Bone marrow (tissue), 2 donors: ENCODE measurements around the gene IGFBP2.
A peak's percentile ranks its signal among the peaks of the same experiment; 100 is the strongest.

ENCODE experiments used
- DNase-seq, 2 donors: peaks; one replicate each; lab custom pipeline; 2025; lab: John Stamatoyannopoulos, UW

The IGFBP2 gene

GRCh38 chr2:216661639-216662375, 28.6 kb downstream of the IGFBP2 start:
- no peak for DNase-seq

GRCh38 chr2:216663106-216663505, 29.9 kb downstream of the IGFBP2 start:
- no peak for DNase-seq

GRCh38 chr2:216663846-216664245, 30.6 kb downstream of the IGFBP2 start:
- DNase-seq = no peak

- no peak for DNase-seq
These were observed 31.4 kb downstream of the IGFBP2 start for GRCh38 chr2:216664593-216665034.

GRCh38 chr2:216665242-216665641, 32.0 kb downstream of the IGFBP2 start:
- DNase-seq = no peak

GRCh38 chr2:216665717-216666116, 32.5 kb downstream of the IGFBP2 start:
- DNase-seq = no peak

- peak; percentile 15 to 24 for DNase-seq
These were observed 33.4 kb downstream of the IGFBP2 start for GRCh38 chr2:216666461-216667233.

- DNase-seq = no peak
These were observed 37.3 kb downstream of the IGFBP2 start for GRCh38 chr2:216670266-216671080.

- no peak for DNase-seq
These were observed 37.8 kb downstream of the IGFBP2 start for GRCh38 chr2:216671081-216671411.

- no peak for DNase-seq
These were observed 38.6 kb downstream of the IGFBP2 start for GRCh38 chr2:216671791-216672343.

- DNase-seq = no peak
These were observed 39.2 kb downstream of the IGFBP2 start for GRCh38 chr2:216672466-216672865.

- DNase-seq = no peak
These were observed 39.8 kb downstream of the IGFBP2 start for GRCh38 chr2:216673021-216673420.

GRCh38 chr2:216673609-216674008, 40.4 kb downstream of the IGFBP2 start:
- no peak for DNase-seq

GRCh38 chr2:216674376-216674775, 41.2 kb downstream of the IGFBP2 start:
- DNase-seq = no peak

GRCh38 chr2:216676630-216677029, 43.4 kb downstream of the IGFBP2 start:
- DNase-seq = no peak

- DNase-seq = no peak
These were observed 44.3 kb downstream of the IGFBP2 start for GRCh38 chr2:216677439-216678097.

- DNase-seq = no peak
These were observed 44.9 kb downstream of the IGFBP2 start for GRCh38 chr2:216678098-216678465.

GRCh38 chr2:216678813-216679657, 45.8 kb downstream of the IGFBP2 start:
- DNase-seq = no peak

- DNase-seq = no peak
These were observed 46.4 kb downstream of the IGFBP2 start for GRCh38 chr2:216679658-216680024.

GRCh38 chr2:216680951-216681629, 47.9 kb downstream of the IGFBP2 start:
- no peak for DNase-seq
